Smooth muscle cell (in vitro differentiated cells): ENCODE data around the gene NHERF2. TPM values are rescaled to one million over a fixed set of nuclear protein-coding genes. Genes with fewer than 3 reads are reported as not detected.

Experiments
- DNase-seq: peaks from one replicate; lab custom pipeline; 2025; ENCODE audit not compliant: unreplicated experiment; lab: John Stamatoyannopoulos, UW
- H2AFZ ChIP-seq: fragments of 200-600 bp; sonication (generic); 2 replicates; pipeline ENCODE4 v1.6.0; 2016; ENCODE audit warnings: antibody characterized with exemption, low read depth, mild to moderate bottlenecking
- H3F3A ChIP-seq: fragments of 200-600 bp; sonication (generic); 2 replicates; pipeline ENCODE4 v1.6.0; 2017; ENCODE audit warnings: antibody characterized with exemption, low read depth
- H3K27ac ChIP-seq: fragments of 200-600 bp; sonication (generic); 2 replicates; pipeline ENCODE4 v1.5.1; 2016; ENCODE audit warnings: low read depth, mild to moderate bottlenecking
- H3K27me3 ChIP-seq: fragments of 200-600 bp; sonication (generic); 2 replicates; pipeline ENCODE4 v1.6.1; 2016; ENCODE audit warnings: low read depth, mild to moderate bottlenecking
- H3K36me3 ChIP-seq: fragments of 200-600 bp; sonication (generic); 2 replicates; pipeline ENCODE4 v1.5.1; 2016; ENCODE audit warnings: low read depth
- H3K4me1 ChIP-seq: fragments of 200-600 bp; sonication (generic); 2 replicates; pipeline ENCODE4 v1.5.1; 2016; ENCODE audit warnings: low read depth
- H3K4me2 ChIP-seq: fragments of 200-600 bp; sonication (generic); 2 replicates; pipeline ENCODE4 v1.6.0; 2016; ENCODE audit warnings: mild to moderate bottlenecking
- H3K4me3 ChIP-seq: fragments of 200-600 bp; sonication (generic); 2 replicates; pipeline ENCODE4 v1.5.1; 2016; ENCODE audit warnings: mild to moderate bottlenecking
- H3K79me2 ChIP-seq: fragments of 200-600 bp; sonication (generic); 2 replicates; pipeline ENCODE4 v1.6.0; 2016; ENCODE audit warnings: low read depth, mild to moderate bottlenecking
- H3K9ac ChIP-seq: fragments of 200-600 bp; sonication (generic); 2 replicates; pipeline ENCODE4 v1.6.0; 2016; ENCODE audit warnings: low read depth
- H3K9me3 ChIP-seq: fragments of 200-600 bp; sonication (generic); replicated peaks from 2 replicates; pipeline ENCODE4 v1.5.1; 2016; ENCODE audit warnings: low read depth
- H4K20me1 ChIP-seq: fragments of 200-600 bp; sonication (generic); 2 replicates; pipeline ENCODE4 v1.6.0; 2016; ENCODE audit warnings: low read depth
- WGBS: methylation state at CpG from one replicate; pipeline ENCODE4 v1.1.7; 2016; ENCODE audit warnings: low lambda C conversion rate; 5-methylcytosine and 5-hydroxymethylcytosine counted together
- polyA plus RNA-seq: library from polyadenylated mRNA; unstranded; fragments of >200 nt; fragmentation: Nextera tagmentation; extraction: Ambion mirVana; gene quantifications from 2 replicates; pipeline ENCODE4 v1.2.1, GENCODE V29; 2016
- total RNA-seq: library from RNA; depleted of rRNA; stranded (reverse); fragments of >200 nt; gene quantifications from 2 replicates; pipeline ENCODE4 v1.2.3, GENCODE V29; 2014
- TF ChIP-seq, protein P1 (sequence below): fragments of 200-600 bp; sonication (generic); IDR thresholded peaks from 2 replicates; pipeline ENCODE4 v1.5.1; 2017; ENCODE audit warnings: borderline replicate concordance, mild to moderate bottlenecking, antibody characterized with exemption; ENCODE audit not compliant: insufficient read depth, poor library complexity, severe bottlenecking

The NHERF2 gene
- total and polyA plus RNA-seq, 2 experiments from 2014 or later = 14.4 to 40.2 TPM

- Histone ChIP-seq H3K4me1 (no peaks in the 10 kb centered on the region), H3K79me2 (no peaks in the 10 kb centered on the region), H3K4me2 (no peak overlapping the region), H3F3A (no peaks in the 10 kb centered on the region), H3K27me3 (no peaks in the 10 kb centered on the region), H3K4me3 (no peak overlapping the region), H3K27ac (no peak overlapping the region), H3K36me3 (peaks cover 5% of the 10 kb centered on the region), H4K20me1 (no peaks in the 10 kb centered on the region), H3K9ac (no peak overlapping the region), H3K9me3 (no peaks in the 10 kb centered on the region), H2AFZ (no peak overlapping the region)
- TF ChIP-seq, protein P1, sequence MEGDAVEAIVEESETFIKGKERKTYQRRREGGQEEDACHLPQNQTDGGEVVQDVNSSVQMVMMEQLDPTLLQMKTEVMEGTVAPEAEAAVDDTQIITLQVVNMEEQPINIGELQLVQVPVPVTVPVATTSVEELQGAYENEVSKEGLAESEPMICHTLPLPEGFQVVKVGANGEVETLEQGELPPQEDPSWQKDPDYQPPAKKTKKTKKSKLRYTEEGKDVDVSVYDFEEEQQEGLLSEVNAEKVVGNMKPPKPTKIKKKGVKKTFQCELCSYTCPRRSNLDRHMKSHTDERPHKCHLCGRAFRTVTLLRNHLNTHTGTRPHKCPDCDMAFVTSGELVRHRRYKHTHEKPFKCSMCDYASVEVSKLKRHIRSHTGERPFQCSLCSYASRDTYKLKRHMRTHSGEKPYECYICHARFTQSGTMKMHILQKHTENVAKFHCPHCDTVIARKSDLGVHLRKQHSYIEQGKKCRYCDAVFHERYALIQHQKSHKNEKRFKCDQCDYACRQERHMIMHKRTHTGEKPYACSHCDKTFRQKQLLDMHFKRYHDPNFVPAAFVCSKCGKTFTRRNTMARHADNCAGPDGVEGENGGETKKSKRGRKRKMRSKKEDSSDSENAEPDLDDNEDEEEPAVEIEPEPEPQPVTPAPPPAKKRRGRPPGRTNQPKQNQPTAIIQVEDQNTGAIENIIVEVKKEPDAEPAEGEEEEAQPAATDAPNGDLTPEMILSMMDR = no peak
- DNase-seq = no peak
- WGBS = 97% methylated on average over 25 of the region's 25 CpGs
Measured at GRCh38 chr16:2063861-2064260, 37.2 kb downstream of the NHERF2 start.

DNA sequence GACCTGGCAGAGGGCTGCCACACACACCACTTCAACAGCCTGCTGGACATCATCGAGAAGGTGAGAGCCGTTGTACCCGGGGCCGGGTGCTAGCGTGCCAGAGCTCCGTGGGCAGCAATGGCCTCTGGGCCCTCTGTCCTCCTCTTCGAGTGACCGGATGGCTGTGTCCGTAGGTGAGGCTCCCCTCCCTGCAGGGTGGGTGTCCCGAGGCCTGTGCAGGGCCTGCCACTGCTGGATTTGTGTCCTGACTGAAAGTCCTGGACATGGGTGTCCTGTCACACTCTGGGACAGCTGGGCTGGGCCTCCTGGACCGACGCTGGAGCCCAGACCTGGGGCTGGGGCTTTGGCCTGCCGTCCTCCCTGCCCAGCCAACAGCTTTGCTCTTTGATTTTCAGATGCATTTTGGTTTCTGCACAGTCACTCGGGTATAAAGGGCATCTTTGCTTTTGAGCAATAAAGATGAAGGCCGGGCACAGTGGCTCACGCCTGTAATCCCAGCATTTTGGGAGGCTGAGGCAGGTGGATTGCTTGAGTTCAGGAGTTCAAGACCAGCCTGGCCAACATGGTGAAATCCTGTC, 37.8 kb downstream of the NHERF2 start:
- H3K9me3 ChIP-seq = no peaks in the 10 kb centered on the region
- WGBS = 98% methylated on average over 16 of the region's 16 CpGs
- no peak overlapping the region for H3K4me2 ChIP-seq
- no peaks in the 10 kb centered on the region for H3K4me1 ChIP-seq
- H3K9ac ChIP-seq = no peak overlapping the region
- no peaks in the 10 kb centered on the region for H3K27me3 ChIP-seq
- TF ChIP-seq, protein P1 = no peak
- H3K27ac ChIP-seq = no peak overlapping the region
- no peaks in the 10 kb centered on the region for H4K20me1 ChIP-seq
- no peak overlapping the region for H2AFZ ChIP-seq
- H3K36me3 ChIP-seq = peaks cover 5% of the 10 kb centered on the region
- H3K4me3 ChIP-seq = no peak overlapping the region
- no peaks in the 10 kb centered on the region for H3F3A ChIP-seq
- DNase-seq = no peak
- no peaks in the 10 kb centered on the region for H3K79me2 ChIP-seq

GRCh38 chr16:2066139-2066538, 39.4 kb downstream of the NHERF2 start:
- DNase-seq = no peak
- Histone ChIP-seq H2AFZ (no peak overlapping the region), H3K79me2 (no peaks in the 10 kb centered on the region), H3K9me3 (no peaks in the 10 kb centered on the region), H3F3A (no peaks in the 10 kb centered on the region), H3K4me1 (no peaks in the 10 kb centered on the region), H3K36me3 (peaks cover 5% of the 10 kb centered on the region), H3K4me3 (no peak overlapping the region), H3K9ac (no peak overlapping the region), H3K4me2 (no peak overlapping the region), H4K20me1 (no peaks in the 10 kb centered on the region), H3K27ac (no peak overlapping the region), H3K27me3 (no peaks in the 10 kb centered on the region)
- WGBS = 100% methylated on average over 11 of the region's 11 CpGs
- TF ChIP-seq, protein P1 = no peak
